Measurements from ENCODE around the gene MGA. TPM values are rescaled to one million over a fixed set of nuclear protein-coding genes. Genes with fewer than 3 reads are reported as not detected.

MGA gene
- total and polyA plus RNA-seq, 4 experiments from 2014 or later: 6.6 to 74.9 (median 45.4) TPM

GRCh38 chr15:41756198-41756597 lies 96.0 kb downstream of the MGA start:
- H3K27ac Mint-ChIP-seq: peak overlapping the region in 1 of 7 donors; percentile 68
- POLR2A ChIA-PET (ENCODE audit: partially characterized antibody): no interaction called here
- H3K36me3 Mint-ChIP-seq: peaks cover 40 to 52% of the 10 kb centered on the region in 2 donors
- H3K9me3 Mint-ChIP-seq: no peaks in the 10 kb centered on the region
- Histone ChIP-seq H3K27ac (ENCODE audit: low read depth, low read length) (no peak overlapping the region), H3K4me1 (ENCODE audit: insufficient read depth, low read length) (no peaks in the 10 kb centered on the region), H3K4me3 (ENCODE audit: low read length in 2 of 2) (no peak overlapping the region), H3K36me3 (ENCODE audit: insufficient read depth, low read length) (peaks cover 33% of the 10 kb centered on the region), H3K27me3 (ENCODE audit: insufficient read depth, low read length) (no peaks in the 10 kb centered on the region), H3K9me3 (ENCODE audit: control insufficient read depth in 1 of 2, low read length in 2 of 2) (no peaks in the 10 kb centered on the region)
- no peaks in the 10 kb centered on the region for H3K27me3 Mint-ChIP-seq
- peaks cover 0 to 4% (median under 1%) of the 10 kb centered on the region in 4 donors for H3K4me1 Mint-ChIP-seq
- no peak overlapping the region for H3K4me3 Mint-ChIP-seq
- CTCF ChIA-PET (ENCODE audit: partially characterized antibody): no interaction called here
- intact Hi-C loops (cut with micrococcal nuclease): no loop called here
- DNase-seq: no peak

DNA sequence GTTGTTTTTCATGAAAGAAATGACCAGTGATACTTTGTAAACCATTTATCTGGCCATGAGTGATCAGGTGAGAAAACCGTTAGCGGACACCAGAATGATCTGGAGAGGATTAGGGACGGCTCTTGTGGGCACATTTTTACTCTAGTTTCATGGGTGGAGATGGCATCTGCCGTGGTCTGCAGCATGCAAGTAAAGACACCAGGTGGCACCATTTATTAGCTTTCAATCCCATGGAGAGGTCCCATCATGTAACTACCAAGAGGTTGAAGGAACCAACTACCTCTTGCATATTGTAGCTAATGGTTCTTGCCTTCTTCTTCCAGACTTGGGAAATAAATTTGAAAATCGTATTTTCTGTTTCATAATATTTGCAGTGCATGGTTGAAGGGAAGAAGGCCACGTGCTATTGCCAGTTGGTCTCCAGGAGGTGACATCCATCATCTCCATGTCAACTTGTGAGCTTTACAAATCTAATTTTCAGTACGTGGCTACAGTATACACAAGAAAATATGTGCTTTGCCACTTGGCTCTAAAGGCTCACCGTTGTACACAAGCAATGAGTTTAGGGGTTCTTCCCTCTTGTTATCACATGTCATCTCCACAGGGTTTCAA lies 112.6 kb downstream of the MGA start:
- H3K4me1 ChIP-seq (ENCODE audit: insufficient read depth, low read length): peaks cover 47% of the 10 kb centered on the region

DNA sequence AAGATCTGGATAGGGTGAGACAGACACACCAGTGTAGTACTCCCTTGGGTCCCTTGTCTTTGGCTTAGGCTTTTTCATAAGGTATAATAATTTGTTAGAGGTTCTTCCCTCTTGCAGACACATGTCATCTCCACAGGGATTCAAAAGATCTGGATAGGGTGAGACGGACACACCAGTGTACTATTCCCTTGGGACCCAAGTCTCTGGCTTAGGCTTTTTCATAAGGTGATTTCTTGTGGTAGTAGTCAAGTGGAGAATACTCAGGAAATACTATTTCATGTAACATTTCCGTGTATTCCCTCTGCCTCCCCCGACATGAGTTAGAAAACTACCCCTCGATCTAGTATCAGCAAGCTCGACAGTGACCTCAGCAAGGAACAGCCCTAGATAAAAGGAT lies 113.1 kb downstream of the MGA start:
- ChIA-PET POLR2A (ENCODE audit: partially characterized antibody) (interaction anchor here (0.7 to 3.8 kb wide), 22 partner anchors 9 to 372 kb away, joined by 3 to 56 read pairs (median 6); partner anchors contain the start of genes EHD4, JMJD7, MGA and PLA2G4B), CTCF (ENCODE audit: partially characterized antibody) (interaction anchor here (0.8 to 12.3 kb wide), 52 partner anchors 11 to 915 kb away, joined by 3 to 327 read pairs (median 6); partner anchors contain the start of genes JMJD7, MGA and SPTBN5)
- Histone ChIP-seq H3K4me3 (ENCODE audit: low read length in 2 of 2) (peak overlapping the region in 1 of 2 donors; percentile 83), H3K36me3 (ENCODE audit: insufficient read depth, low read length) (no peaks in the 10 kb centered on the region), H3K27me3 (ENCODE audit: insufficient read depth, low read length) (no peaks in the 10 kb centered on the region), H3K9me3 (ENCODE audit: control insufficient read depth in 1 of 2, low read length in 2 of 2) (no peaks in the 10 kb centered on the region), H3K27ac (ENCODE audit: low read depth, low read length) (peak overlapping the region; percentile 75), H3K4me1 (ENCODE audit: insufficient read depth, low read length) (peaks cover 52% of the 10 kb centered on the region)
- Mint-ChIP-seq H3K4me3 (peak overlapping the region in 7 of 8 donors; percentile 45 to 99 (median 95)), H3K4me1 (peaks cover 40 to 56% (median 46%) of the 10 kb centered on the region in 4 donors), H3K27me3 (no peaks in the 10 kb centered on the region), H3K27ac (peak overlapping the region; percentile 95 to 98 (median 97)), H3K9me3 (no peaks in the 10 kb centered on the region), H3K36me3 (peaks cover 0 to 16% of the 10 kb centered on the region in 2 donors)
- intact Hi-C loops (cut with micrococcal nuclease): loop anchor here (2.0 kb wide), 1 partner anchor 311 kb away; no protein-coding TSS in a partner anchor
- DNase-seq: no peak

More for the DNA sequence above, 112.6 kb downstream of the MGA start:
- H3K27me3 Mint-ChIP-seq: no peaks in the 10 kb centered on the region
- Histone ChIP-seq H3K27me3 (ENCODE audit: insufficient read depth, low read length) (no peaks in the 10 kb centered on the region), H3K4me3 (ENCODE audit: low read length in 2 of 2) (no peak overlapping the region), H3K27ac (ENCODE audit: low read depth, low read length) (no peak overlapping the region), H3K36me3 (ENCODE audit: insufficient read depth, low read length) (no peaks in the 10 kb centered on the region), H3K9me3 (ENCODE audit: control insufficient read depth in 1 of 2, low read length in 2 of 2) (no peaks in the 10 kb centered on the region)
- H3K4me3 Mint-ChIP-seq: peak overlapping the region in 3 of 8 donors; percentile 96 to 99 (median 96)
- H3K4me1 Mint-ChIP-seq: peaks cover 35 to 51% (median 41%) of the 10 kb centered on the region in 4 donors
- H3K9me3 Mint-ChIP-seq: no peaks in the 10 kb centered on the region
- H3K27ac Mint-ChIP-seq: peak overlapping the region; percentile 81 to 98 (median 97)
- ChIA-PET CTCF (ENCODE audit: partially characterized antibody) (interaction anchor here (0.7 to 12.3 kb wide), 42 partner anchors 11 to 365 kb away, joined by 3 to 327 read pairs (median 6); partner anchors contain the start of genes JMJD7, MGA and SPTBN5), POLR2A (ENCODE audit: partially characterized antibody) (interaction anchor here (0.7 to 3.8 kb wide), 13 partner anchors 14 to 311 kb away, joined by 3 to 56 read pairs (median 15); partner anchors contain the start of genes EHD4, JMJD7 and MGA)
- peak; percentile 63 to 77 (median 74) for DNase-seq
- intact Hi-C loops (cut with micrococcal nuclease): loop anchor here (1.0 to 2.0 kb wide), 4 partner anchors 131 to 312 kb away; no protein-coding TSS in a partner anchor
- H3K36me3 Mint-ChIP-seq: peaks cover 0 to 17% of the 10 kb centered on the region in 2 donors

GRCh38 chr15:41773729-41774061 lies 113.5 kb downstream of the MGA start:
- no peak for DNase-seq
- H3K9me3 Mint-ChIP-seq: no peaks in the 10 kb centered on the region
- H3K4me3 ChIP-seq (ENCODE audit: low read length in 2 of 2): peak overlapping the region; percentile 67 to 83
- no peaks in the 10 kb centered on the region for H3K36me3 ChIP-seq (ENCODE audit: insufficient read depth, low read length)
- H3K4me1 ChIP-seq (ENCODE audit: insufficient read depth, low read length): peaks cover 56% of the 10 kb centered on the region
- peak overlapping the region; percentile 95 to 98 (median 97) for H3K27ac Mint-ChIP-seq
- H3K27me3 Mint-ChIP-seq: no peaks in the 10 kb centered on the region
- intact Hi-C loops (cut with micrococcal nuclease): loop anchor here (1.0 to 2.0 kb wide), 8 partner anchors 38 to 311 kb away; partner anchors contain the start of genes JMJD7, MGA and SPTBN5
- H3K9me3 ChIP-seq (ENCODE audit: control insufficient read depth in 1 of 2, low read length in 2 of 2): no peaks in the 10 kb centered on the region
- H3K36me3 Mint-ChIP-seq: peaks cover under 1 to 12% of the 10 kb centered on the region in 2 donors
- peak overlapping the region; percentile 91 to 99 (median 96) for H3K4me3 Mint-ChIP-seq
- POLR2A ChIA-PET (ENCODE audit: partially characterized antibody): interaction anchor here (0.7 to 3.8 kb wide), 26 partner anchors 9 to 717 kb away, joined by 3 to 56 read pairs (median 5); partner anchors contain the start of genes EHD4, JMJD7, MGA and PLA2G4B
- CTCF ChIA-PET (ENCODE audit: partially characterized antibody): interaction anchor here (0.9 to 12.3 kb wide), 47 partner anchors 10 to 916 kb away, joined by 3 to 327 read pairs (median 7); partner anchors contain the start of genes CHAC1, JMJD7, MGA and SPTBN5
- peaks cover 42 to 60% (median 49%) of the 10 kb centered on the region in 4 donors for H3K4me1 Mint-ChIP-seq
- no peaks in the 10 kb centered on the region for H3K27me3 ChIP-seq (ENCODE audit: insufficient read depth, low read length)
- peak overlapping the region; percentile 75 for H3K27ac ChIP-seq (ENCODE audit: low read depth, low read length)

DNA sequence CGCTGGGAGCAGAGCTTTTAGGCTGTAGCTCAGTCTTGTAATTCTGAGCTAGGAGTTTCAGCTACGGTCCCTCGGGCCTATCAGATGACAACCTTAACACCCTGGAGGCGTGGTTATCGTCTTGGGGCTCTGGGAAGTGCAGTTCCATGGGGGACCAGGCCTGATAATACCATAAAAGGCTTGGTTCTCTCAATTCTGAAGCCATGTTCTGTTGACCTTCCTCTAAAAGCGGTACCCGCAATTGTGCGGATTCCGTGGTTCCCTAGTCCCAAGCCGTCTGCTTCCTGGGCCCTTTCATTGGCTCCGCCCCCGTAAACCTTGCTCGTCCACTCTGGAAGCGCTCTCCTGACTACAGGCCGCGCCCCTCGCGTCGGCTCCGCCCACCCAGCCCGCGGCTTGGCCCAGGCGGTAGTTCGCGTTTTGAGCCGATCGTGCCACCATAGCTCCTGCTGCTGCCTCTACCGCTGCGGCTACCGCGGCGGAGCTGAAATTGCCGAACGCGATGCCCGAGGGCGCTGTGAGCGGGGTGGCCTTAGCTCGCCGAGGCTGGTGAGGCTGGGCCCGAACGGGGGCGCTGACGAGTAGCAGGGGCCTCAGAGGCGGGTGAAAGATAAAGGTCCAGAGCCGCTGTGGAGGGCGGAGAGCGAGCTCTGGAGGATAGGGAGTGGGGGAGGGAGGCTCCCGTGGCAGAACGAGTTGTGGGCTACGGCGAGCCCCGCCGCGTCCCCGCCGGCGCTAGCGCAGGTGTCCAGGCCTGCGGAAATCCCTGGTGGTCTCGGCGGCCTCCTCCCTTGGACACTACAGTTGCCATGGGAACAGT lies 114.1 kb downstream of the MGA start, which contains the start of gene MAPKBP1:
MAPKBP1 (plus strand) TSS at position 423 of the 820 bp plus-strand sequence. CDS start 792 bp downstream, outside the sequence.
- H3K4me1 Mint-ChIP-seq: peaks cover 46 to 65% (median 53%) of the 10 kb centered on the region in 4 donors
- H3K27me3 Mint-ChIP-seq: no peaks in the 10 kb centered on the region
- H3K27ac Mint-ChIP-seq: peak within 1 kb of the TSS; percentile 95 to 98 (median 97)
- peak; percentile 97 to 99 (median 98) for DNase-seq
- POLR2A ChIA-PET (ENCODE audit: partially characterized antibody): interaction anchor here (0.8 to 3.8 kb wide), 29 partner anchors 8 to 717 kb away, joined by 3 to 56 read pairs (median 5); partner anchors contain the start of genes EHD4, JMJD7, MGA and PLA2G4B
- H3K27me3 ChIP-seq (ENCODE audit: insufficient read depth, low read length): no peaks in the 10 kb centered on the region
- no peaks in the 10 kb centered on the region for H3K36me3 ChIP-seq (ENCODE audit: insufficient read depth, low read length)
- peak within 1 kb of the TSS; percentile 67 to 83 for H3K4me3 ChIP-seq (ENCODE audit: low read length in 2 of 2)
- peaks cover 3 to 10% of the 10 kb centered on the region in 2 donors for H3K36me3 Mint-ChIP-seq
- peaks cover 57% of the 10 kb centered on the region for H3K4me1 ChIP-seq (ENCODE audit: insufficient read depth, low read length)
- peak within 1 kb of the TSS; percentile 75 for H3K27ac ChIP-seq (ENCODE audit: low read depth, low read length)
- H3K4me3 Mint-ChIP-seq: peak within 1 kb of the TSS; percentile 91 to 99 (median 96)
- intact Hi-C loops (cut with micrococcal nuclease): loop anchor here (1.0 to 2.0 kb wide), 7 partner anchors 37 to 217 kb away; partner anchors contain the start of genes JMJD7, MGA and SPTBN5
- CTCF ChIA-PET (ENCODE audit: partially characterized antibody): interaction anchor here (0.9 to 12.3 kb wide), 46 partner anchors 10 to 916 kb away, joined by 3 to 327 read pairs (median 7); partner anchors contain the start of genes CHAC1, JMJD7, MGA and SPTBN5
- no peaks in the 10 kb centered on the region for H3K9me3 Mint-ChIP-seq
- no peaks in the 10 kb centered on the region for H3K9me3 ChIP-seq (ENCODE audit: control insufficient read depth in 1 of 2, low read length in 2 of 2)

GRCh38 chr15:41774882-41775417 lies 114.7 kb downstream of the MGA start:
- Histone ChIP-seq H3K9me3 (ENCODE audit: control insufficient read depth in 1 of 2, low read length in 2 of 2) (no peaks in the 10 kb centered on the region), H3K36me3 (ENCODE audit: insufficient read depth, low read length) (no peaks in the 10 kb centered on the region), H3K27me3 (ENCODE audit: insufficient read depth, low read length) (no peaks in the 10 kb centered on the region), H3K4me3 (ENCODE audit: low read length in 2 of 2) (peak overlapping the region; percentile 67 to 83), H3K4me1 (ENCODE audit: insufficient read depth, low read length) (peaks cover 57% of the 10 kb centered on the region), H3K27ac (ENCODE audit: low read depth, low read length) (peak overlapping the region; percentile 75)
- ChIA-PET POLR2A (ENCODE audit: partially characterized antibody) (interaction anchor here (0.8 to 3.8 kb wide), 23 partner anchors 9 to 716 kb away, joined by 3 to 56 read pairs (median 6); partner anchors contain the start of genes EHD4, JMJD7, MGA and PLA2G4B), CTCF (ENCODE audit: partially characterized antibody) (interaction anchor here (0.9 to 12.3 kb wide), 26 partner anchors 9 to 834 kb away, joined by 3 to 327 read pairs (median 10); partner anchors contain the start of genes JMJD7, MGA and SPTBN5)
- H3K9me3 Mint-ChIP-seq: no peaks in the 10 kb centered on the region
- intact Hi-C loops (cut with micrococcal nuclease): loop anchor here (1.0 to 2.0 kb wide), 7 partner anchors 36 to 218 kb away; partner anchors contain the start of genes JMJD7, MGA and SPTBN5
- peaks cover 7 to 12% of the 10 kb centered on the region in 2 donors for H3K36me3 Mint-ChIP-seq
- DNase-seq: peak in 1 of 5 donors; percentile 2
- H3K4me1 Mint-ChIP-seq: peaks cover 49 to 72% (median 58%) of the 10 kb centered on the region in 4 donors
- peak overlapping the region; percentile 69 to 97 (median 96) for H3K27ac Mint-ChIP-seq
- H3K4me3 Mint-ChIP-seq: peak overlapping the region; percentile 91 to 99 (median 96)
- no peaks in the 10 kb centered on the region for H3K27me3 Mint-ChIP-seq
